ENCODE results near the gene XRRA1. TPM values are rescaled to one million over a fixed set of nuclear protein-coding genes. Genes with fewer than 3 reads are reported as not detected.
A peak's percentile ranks its signal among the peaks of the same experiment; 100 is the strongest.

The XRRA1 gene
- total and polyA plus RNA-seq, 2 of the 13 experiments (the other 11 are each of a cell fraction or from before 2014, with no cell fraction given) = 7.6 to 10.5 TPM

DNA sequence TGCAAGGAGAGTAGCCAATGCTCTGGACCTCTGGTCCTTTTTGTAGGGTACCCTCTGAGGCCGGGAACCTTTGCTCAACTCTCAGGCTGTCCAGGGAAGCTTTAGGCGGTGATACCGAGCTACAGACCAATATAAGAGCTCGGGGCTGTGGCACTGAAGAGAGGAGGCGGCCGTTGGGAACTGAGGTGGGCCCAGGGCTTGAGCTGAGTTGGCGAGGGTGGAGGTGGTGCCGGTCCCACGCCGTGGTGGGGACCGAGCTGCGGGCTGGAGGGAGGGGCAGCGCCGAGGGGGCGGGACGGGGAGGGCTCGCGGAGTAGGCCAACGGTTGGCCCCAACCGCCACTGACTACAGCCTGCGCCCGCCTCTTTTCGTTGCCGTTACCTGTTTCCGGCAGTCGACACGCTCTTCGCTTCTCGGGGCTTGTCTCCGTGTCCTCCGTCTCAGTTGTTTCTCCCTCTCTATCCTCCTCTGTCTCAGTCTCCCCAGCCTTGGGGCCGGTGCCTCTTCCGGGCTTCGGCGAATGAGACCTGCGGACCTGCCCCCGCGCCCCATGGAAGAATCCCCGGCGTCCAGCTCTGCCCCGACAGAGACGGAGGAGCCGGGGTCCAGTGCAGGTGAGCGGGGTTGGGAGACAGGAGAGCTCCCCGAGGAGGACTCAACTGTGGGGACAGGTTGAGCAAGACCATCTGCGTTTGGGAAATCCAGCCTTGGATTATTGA lies 39.8 kb upstream of the XRRA1 start, which contains the start of gene NEU3 (continued):
- no peak for TF ChIP-seq TCF12 (IDR thresholded peaks at IDR 0.05)
- no peak; the same call in 1 of the 2 replicates for TF ChIP-seq TCF12 (CRISPR knock-in tag; IDR thresholded peaks at IDR 0.05)
- TF ChIP-seq NFYB (CRISPR knock-in tag; IDR thresholded peaks at IDR 0.05) = peak; percentile 61; the same call in 1 of the 2 replicates
- TF ChIP-seq, protein P1, sequence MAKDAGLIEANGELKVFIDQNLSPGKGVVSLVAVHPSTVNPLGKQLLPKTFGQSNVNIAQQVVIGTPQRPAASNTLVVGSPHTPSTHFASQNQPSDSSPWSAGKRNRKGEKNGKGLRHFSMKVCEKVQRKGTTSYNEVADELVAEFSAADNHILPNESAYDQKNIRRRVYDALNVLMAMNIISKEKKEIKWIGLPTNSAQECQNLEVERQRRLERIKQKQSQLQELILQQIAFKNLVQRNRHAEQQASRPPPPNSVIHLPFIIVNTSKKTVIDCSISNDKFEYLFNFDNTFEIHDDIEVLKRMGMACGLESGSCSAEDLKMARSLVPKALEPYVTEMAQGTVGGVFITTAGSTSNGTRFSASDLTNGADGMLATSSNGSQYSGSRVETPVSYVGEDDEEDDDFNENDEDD (CRISPR knock-in tag; IDR thresholded peaks at IDR 0.05; ENCODE audit: borderline replicate concordance) = no peak; the same call in 1 of the 2 replicates
- 0 out of 2 replicates have a peak, but pooled peaks have one; percentile 16 for TF ChIP-seq SP140L (CRISPR knock-in tag; IDR thresholded peaks at IDR 0.05; ENCODE audit: borderline replicate concordance)
- 0 out of 2 replicates have a peak, but pooled peaks have one; percentile 36 for TF ChIP-seq ZBTB7B (CRISPR knock-in tag; IDR thresholded peaks at IDR 0.05)
- TF ChIP-seq, protein P2, sequence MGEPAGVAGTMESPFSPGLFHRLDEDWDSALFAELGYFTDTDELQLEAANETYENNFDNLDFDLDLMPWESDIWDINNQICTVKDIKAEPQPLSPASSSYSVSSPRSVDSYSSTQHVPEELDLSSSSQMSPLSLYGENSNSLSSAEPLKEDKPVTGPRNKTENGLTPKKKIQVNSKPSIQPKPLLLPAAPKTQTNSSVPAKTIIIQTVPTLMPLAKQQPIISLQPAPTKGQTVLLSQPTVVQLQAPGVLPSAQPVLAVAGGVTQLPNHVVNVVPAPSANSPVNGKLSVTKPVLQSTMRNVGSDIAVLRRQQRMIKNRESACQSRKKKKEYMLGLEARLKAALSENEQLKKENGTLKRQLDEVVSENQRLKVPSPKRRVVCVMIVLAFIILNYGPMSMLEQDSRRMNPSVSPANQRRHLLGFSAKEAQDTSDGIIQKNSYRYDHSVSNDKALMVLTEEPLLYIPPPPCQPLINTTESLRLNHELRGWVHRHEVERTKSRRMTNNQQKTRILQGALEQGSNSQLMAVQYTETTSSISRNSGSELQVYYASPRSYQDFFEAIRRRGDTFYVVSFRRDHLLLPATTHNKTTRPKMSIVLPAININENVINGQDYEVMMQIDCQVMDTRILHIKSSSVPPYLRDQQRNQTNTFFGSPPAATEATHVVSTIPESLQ (CRISPR knock-in tag; conservative IDR thresholded peaks at IDR 0.05) = no peak
- peak; percentile 44 for TF ChIP-seq SRSF1 (optimal IDR thresholded peaks at IDR 0.05; ENCODE audit: low read depth, low read length)
- TF ChIP-seq GPN1 (CRISPR knock-in tag; IDR thresholded peaks at IDR 0.05; ENCODE audit: borderline replicate concordance) = no peak
- no peak for TF ChIP-seq ETV6 (CRISPR knock-in tag; conservative IDR thresholded peaks at IDR 0.05)
- TF ChIP-seq ZNF790 (CRISPR knock-in tag; IDR thresholded peaks at IDR 0.05; ENCODE audit: borderline replicate concordance) = peak; percentile 63; the same call in 1 of the 2 replicates
- peak; percentile 75; the same call in 1 of the 2 replicates for TF ChIP-seq SP5 (CRISPR knock-in tag; IDR thresholded peaks at IDR 0.05; ENCODE audit: borderline replicate concordance, low read depth)
- TF ChIP-seq ZFP36L1 (CRISPR knock-in tag; IDR thresholded peaks at IDR 0.05) = no peak
- TF ChIP-seq, protein P3, sequence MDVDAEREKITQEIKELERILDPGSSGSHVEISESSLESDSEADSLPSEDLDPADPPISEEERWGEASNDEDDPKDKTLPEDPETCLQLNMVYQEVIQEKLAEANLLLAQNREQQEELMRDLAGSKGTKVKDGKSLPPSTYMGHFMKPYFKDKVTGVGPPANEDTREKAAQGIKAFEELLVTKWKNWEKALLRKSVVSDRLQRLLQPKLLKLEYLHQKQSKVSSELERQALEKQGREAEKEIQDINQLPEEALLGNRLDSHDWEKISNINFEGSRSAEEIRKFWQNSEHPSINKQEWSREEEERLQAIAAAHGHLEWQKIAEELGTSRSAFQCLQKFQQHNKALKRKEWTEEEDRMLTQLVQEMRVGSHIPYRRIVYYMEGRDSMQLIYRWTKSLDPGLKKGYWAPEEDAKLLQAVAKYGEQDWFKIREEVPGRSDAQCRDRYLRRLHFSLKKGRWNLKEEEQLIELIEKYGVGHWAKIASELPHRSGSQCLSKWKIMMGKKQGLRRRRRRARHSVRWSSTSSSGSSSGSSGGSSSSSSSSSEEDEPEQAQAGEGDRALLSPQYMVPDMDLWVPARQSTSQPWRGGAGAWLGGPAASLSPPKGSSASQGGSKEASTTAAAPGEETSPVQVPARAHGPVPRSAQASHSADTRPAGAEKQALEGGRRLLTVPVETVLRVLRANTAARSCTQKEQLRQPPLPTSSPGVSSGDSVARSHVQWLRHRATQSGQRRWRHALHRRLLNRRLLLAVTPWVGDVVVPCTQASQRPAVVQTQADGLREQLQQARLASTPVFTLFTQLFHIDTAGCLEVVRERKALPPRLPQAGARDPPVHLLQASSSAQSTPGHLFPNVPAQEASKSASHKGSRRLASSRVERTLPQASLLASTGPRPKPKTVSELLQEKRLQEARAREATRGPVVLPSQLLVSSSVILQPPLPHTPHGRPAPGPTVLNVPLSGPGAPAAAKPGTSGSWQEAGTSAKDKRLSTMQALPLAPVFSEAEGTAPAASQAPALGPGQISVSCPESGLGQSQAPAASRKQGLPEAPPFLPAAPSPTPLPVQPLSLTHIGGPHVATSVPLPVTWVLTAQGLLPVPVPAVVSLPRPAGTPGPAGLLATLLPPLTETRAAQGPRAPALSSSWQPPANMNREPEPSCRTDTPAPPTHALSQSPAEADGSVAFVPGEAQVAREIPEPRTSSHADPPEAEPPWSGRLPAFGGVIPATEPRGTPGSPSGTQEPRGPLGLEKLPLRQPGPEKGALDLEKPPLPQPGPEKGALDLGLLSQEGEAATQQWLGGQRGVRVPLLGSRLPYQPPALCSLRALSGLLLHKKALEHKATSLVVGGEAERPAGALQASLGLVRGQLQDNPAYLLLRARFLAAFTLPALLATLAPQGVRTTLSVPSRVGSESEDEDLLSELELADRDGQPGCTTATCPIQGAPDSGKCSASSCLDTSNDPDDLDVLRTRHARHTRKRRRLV (CRISPR knock-in tag; IDR thresholded peaks at IDR 0.05) = 0 out of 2 replicates have a peak, but pooled peaks have one; percentile 47
- TF ChIP-seq ZNF607 (CRISPR knock-in tag; IDR thresholded peaks at IDR 0.05; ENCODE audit: borderline replicate concordance) = peak; percentile 63; the same call in 1 of the 2 replicates
- peak; percentile 75; the same call in 1 of the 2 replicates for TF ChIP-seq TAF1 (CRISPR knock-in tag; IDR thresholded peaks at IDR 0.05)
- TF ChIP-seq, protein P4, sequence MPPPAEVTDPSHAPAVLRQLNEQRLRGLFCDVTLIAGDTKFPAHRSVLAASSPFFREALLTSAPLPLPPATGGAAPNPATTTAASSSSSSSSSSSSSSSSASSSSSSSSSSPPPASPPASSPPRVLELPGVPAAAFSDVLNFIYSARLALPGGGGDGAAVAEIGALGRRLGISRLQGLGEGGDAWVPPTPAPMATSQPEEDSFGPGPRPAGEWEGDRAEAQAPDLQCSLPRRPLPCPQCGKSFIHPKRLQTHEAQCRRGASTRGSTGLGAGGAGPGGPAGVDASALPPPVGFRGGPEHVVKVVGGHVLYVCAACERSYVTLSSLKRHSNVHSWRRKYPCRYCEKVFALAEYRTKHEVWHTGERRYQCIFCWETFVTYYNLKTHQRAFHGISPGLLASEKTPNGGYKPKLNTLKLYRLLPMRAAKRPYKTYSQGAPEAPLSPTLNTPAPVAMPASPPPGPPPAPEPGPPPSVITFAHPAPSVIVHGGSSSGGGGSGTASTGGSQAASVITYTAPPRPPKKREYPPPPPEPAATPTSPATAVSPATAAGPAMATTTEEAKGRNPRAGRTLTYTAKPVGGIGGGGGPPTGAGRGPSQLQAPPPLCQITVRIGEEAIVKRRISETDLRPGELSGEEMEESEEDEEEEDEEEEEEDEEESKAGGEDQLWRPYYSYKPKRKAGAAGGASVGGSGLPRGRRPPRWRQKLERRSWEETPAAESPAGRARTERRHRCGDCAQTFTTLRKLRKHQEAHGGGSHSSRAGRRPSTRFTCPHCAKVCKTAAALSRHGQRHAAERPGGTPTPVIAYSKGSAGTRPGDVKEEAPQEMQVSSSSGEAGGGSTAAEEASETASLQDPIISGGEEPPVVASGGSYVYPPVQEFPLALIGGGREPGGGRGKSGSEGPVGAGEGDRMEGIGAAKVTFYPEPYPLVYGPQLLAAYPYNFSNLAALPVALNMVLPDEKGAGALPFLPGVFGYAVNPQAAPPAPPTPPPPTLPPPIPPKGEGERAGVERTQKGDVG (CRISPR knock-in tag; IDR thresholded peaks at IDR 0.05; ENCODE audit: borderline replicate concordance) = no peak
- TF ChIP-seq KMT2B (CRISPR knock-in tag; IDR thresholded peaks at IDR 0.05) = peak; percentile 66
